GM21528 (cell line): ENCODE results near the gene SLC27A1.
"Not testable (repeated sequence)": the region's sequence is repeated elsewhere in the genome, so short reads cannot be mapped to it uniquely, and the experiment has no call there.

Experiments
- ATAC-seq: cut with Tn5 transposase; IDR thresholded peaks from one replicate; pipeline ENCODE4 v1.9.1; 2021; ENCODE audit warnings: mild to moderate bottlenecking, moderate library complexity; ENCODE audit not compliant: unreplicated experiment, low FRiP score

SLC27A1 gene

DNA sequence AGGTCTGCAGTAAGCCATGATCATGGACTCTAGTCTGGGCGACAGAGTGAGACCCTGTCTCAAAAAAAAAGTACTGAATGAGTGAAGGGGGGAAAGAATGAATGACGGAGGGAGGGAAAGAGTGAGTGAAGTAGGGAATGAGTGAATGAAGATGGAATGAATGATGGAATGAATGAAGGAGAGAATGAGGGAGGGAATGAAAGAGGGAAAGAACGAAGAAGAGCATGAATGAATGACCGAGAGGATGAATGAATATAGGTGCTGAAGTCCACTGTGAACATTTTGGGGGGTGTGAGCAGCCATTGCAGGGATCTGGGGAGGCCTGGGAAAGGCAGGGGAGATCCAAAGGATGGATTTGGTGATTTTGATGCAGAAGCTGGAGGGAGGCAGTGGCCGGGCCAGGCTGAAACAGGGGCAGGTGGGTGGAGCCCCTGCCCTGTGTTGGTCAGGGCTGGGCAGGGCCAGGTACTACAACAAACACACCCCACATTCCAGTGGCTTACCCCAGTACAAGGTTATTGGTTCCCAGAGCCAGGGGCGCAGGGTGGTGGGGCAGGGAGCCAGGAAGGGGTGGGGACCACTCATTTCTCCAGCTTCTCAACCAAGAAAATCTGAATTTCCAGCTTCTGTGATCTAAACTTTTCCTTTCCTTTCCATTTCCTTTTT, 14.3 kb downstream of the SLC27A1 start:
- no peak for ATAC-seq

DNA sequence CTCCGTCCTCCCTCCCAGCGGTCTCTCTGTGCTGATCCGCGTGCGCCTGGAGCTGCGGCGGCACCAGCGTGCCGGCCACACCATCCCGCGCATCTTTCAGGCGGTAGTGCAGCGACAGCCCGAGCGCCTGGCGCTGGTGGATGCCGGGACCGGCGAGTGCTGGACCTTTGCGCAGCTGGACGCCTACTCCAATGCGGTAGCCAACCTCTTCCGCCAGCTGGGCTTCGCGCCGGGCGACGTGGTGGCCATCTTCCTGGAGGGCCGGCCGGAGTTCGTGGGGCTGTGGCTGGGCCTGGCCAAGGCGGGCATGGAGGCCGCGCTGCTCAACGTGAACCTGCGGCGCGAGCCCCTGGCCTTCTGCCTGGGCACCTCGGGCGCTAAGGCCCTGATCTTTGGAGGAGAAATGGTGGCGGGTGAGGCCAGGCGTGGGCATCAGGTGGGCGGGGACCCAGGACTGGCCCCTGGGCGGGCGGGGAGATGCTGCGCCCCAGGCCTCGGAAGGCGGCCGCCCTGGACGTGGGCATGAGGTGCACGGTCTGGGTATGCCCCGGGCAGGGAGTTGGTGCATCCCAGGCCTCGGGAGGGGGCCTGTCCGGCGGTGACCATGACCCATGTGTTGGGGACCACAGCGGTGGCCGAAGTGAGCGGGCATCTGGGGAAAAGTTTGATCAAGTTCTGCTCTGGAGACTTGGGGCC, 16.4 kb downstream of the SLC27A1 start:
- no peak for ATAC-seq

DNA sequence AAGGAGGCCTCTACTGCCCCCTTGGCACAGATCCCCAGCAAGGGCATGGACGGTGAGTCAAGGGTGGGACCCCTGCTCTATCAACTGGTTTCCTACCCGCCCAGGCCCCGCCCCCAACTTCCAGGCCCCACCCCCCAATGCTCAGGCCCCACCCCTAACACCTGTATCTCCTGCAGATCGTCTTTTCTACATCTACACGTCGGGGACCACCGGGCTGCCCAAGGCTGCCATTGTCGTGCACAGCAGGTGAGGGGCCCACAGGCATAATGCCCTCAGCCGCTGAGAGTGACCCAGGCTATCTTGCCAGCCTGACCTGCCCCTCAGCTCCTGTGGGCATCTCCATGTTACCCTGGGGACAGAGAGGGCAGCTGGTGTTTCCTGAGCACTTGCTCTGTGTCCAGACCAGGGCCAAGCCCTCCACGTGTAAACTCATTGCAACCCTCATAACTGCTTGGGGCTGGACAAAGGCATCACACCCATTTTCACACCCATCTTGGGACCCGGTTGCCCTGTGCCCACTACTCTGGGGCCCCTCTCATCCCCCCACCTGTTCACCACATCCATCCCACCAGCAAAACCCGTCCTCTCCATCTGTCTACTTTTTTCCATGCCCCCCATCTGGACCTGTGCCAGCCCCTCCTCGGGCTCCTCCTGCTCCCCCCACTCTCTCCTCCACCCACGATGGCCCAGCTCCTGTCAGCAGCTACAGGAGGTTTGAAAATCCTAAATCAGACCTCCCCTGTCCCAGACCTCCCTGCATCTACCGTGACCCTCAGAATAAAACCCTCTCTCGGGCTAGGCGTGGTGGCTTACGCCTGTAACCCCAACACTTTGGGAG, 17.2 kb downstream of the SLC27A1 start:
- no peak for ATAC-seq

- ATAC-seq, result no peak
These were observed 18.5 kb downstream of the SLC27A1 start for GRCh38 chr19:17488593-17489391.

GRCh38 chr19:17489392-17490030, 19.2 kb downstream of the SLC27A1 start:
- no peak for ATAC-seq

GRCh38 chr19:17490411-17490810, 20.1 kb downstream of the SLC27A1 start:
- ATAC-seq, result no peak

DNA sequence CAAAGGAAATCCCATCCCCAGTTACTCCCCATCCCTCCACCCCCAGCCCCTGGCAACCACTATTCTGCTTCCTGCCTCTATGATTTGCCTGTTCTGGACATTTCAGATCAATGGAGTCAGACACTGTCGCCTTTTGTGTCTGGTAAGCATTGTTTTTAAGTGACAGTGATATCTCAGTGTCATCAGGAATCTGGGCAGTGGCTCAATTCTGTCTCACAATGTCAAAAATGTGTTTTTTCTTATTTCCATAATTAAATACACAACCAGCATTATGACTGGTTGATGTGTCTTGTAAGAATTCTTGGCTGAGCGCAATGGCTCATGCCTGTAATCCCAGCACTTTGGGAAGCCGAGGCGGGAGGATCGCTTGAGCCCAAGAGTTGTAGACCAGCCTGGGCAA, 21.0 kb downstream of the SLC27A1 start:
- no peak for ATAC-seq

GRCh38 chr19:17495639-17496296, 25.4 kb downstream of the SLC27A1 start:
- ATAC-seq, result no peak

GRCh38 chr19:17496337-17496997, 26.1 kb downstream of the SLC27A1 start:
- ATAC-seq, result no peak

DNA sequence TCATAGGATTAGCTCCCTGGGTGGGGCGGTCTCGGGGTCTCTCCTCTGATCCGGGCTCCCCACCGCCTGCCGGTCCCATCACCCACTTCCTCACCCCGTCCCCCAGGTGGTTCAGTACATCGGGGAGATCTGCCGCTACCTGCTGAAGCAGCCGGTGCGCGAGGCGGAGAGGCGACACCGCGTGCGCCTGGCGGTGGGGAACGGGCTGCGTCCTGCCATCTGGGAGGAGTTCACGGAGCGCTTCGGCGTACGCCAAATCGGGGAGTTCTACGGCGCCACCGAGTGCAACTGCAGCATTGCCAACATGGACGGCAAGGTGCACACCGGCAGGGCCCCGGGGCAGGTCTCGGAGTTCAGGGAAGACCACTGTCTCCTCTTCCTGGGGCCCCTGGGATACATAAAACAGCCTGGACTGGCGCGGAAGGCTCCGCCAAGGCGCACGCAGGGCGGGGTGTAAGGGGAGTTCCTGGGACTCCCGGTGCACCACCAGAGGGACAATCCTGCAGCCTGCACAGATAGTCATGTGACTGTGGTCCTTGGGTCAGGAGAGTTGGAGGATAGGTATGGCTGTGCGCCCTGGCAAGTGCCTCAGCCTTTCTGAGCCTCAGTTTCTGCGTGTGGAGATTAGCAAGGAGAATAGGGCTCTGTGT, 26.9 kb downstream of the SLC27A1 start:
- no peak for ATAC-seq

- ATAC-seq, result not testable (repeated sequence)
These were observed 28.7 kb downstream of the SLC27A1 start for GRCh38 chr19:17499025-17499424.

DNA sequence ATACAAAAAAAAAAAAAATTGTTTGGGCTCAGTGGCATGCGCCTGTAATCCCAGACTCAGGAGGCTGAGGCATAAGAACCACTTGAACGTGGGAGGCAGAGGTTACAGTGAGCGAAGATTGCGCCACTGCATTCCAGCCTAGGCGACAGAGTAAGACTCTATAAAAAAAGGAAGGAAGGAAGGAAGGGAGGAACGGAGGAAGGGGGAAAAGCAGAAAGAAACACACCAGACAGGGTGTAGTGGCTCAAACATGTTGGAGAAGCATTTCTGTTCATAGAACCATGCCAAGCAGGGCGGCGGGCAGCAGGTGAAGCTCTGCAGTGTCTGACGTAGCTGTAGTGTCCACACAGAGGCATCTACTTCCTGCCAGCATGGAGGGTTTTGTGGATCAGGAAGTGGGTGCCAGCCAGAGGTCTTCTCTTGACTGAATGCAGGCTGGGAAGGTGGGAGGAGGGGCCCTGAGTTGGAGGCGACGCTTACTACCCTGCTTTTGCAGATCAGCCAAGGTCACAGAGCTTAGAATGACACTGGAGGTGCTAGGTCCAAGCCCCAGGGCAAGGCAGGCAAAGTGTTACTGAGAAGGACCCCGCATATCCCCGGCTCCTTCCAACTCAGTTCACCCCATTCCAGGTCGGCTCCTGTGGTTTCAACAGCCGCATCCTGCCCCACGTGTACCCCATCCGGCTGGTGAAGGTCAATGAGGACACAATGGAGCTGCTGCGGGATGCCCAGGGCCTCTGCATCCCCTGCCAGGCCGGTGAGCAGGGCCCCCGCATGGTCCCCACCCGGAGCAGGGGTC, 29.5 kb downstream of the SLC27A1 start:
- ATAC-seq, result no peak

DNA sequence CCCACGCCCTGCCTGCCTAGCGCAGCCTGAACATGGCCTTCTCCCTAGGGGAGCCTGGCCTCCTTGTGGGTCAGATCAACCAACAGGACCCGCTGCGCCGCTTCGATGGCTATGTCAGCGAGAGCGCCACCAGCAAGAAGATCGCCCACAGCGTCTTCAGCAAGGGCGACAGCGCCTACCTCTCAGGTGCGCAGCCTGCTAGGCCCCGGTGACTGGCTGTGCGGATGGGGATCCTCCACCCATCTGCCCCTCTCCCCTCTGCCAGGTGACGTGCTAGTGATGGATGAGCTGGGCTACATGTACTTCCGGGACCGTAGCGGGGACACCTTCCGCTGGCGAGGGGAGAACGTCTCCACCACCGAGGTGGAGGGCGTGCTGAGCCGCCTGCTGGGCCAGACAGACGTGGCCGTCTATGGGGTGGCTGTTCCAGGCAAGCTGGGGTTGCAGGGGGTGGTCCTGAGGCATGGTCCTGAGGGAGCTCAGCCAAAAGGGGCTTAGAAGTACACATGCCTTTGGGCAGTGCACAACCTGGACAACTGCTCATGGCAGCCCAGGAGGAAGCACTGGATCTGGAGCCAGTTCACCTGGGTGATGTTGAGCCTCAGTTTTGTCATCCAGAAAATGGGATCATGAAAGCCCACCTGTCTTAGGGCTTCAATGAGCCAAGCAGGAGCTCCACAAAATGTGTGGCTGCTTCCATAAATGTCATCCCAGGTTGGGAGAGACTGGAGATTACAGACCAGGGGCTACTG, 30.3 kb downstream of the SLC27A1 start:
- no peak for ATAC-seq

DNA sequence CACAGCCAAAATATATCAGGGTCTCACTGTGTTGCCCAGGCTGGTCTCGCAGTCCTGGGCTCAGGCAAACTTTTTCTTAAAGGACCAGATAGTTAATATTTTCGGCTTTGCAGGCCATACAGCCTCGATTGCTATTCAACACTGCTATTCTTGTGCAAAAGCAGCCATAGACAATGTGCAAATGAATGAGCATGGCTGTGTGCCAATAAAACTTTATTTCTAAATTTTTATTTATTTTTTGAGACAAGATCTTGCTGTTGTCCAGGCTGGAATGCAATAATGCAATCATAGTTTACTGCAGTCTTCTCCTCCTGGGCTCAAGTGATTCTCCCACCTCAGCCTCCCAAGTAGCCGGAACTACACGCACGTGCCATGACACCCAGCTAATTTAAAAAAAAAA, 32.9 kb downstream of the SLC27A1 start:
- ATAC-seq, result no peak

GRCh38 chr19:17504030-17504429, 33.7 kb downstream of the SLC27A1 start:
- no peak for ATAC-seq

DNA sequence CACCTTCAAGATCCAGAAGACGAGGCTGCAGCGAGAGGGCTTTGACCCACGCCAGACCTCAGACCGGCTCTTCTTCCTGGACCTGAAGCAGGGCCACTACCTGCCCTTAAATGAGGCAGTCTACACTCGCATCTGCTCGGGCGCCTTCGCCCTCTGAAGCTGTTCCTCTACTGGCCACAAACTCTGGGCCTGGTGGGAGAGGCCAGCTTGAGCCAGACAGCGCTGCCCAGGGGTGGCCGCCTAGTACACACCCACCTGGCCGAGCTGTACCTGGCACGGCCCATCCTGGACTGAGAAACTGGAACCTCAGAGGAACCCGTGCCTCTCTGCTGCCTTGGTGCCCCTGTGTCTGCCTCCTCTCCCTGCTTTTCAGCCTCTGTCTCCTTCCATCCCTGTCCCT, 34.1 kb downstream of the SLC27A1 start:
- ATAC-seq, result no peak

DNA sequence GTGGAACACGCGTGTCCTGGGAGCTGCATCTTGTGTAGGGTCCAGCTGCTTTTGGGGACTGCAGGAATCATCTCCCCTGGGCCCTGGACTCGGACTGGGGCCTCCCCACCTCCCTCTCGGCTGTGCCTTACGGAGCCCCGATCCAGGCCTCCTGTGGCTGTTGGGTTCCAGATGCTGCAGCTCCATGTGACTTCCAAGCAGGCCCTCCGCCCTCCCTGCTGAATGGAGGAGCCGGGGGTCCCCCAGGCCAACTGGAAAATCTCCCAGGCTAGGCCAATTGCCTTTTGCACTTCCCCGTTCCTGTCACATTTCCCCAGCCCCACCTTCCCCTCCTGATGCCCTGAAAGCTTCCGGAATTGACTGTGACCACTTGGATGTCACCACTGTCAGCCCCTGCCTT, 34.9 kb downstream of the SLC27A1 start:
- no peak for ATAC-seq
